EL (cell line): ENCODE measurements around the gene EGFL6.
"Not testable (repeated sequence)": the region's sequence is repeated elsewhere in the genome, so short reads cannot be mapped to it uniquely, and the experiment has no call there.

Source experiments
- DNase-seq: peaks from one replicate; pipeline ENCODE4 v3.0.0-alpha.2; 2016

Gene EGFL6

GRCh38 chrX:13655674-13656073, 86.3 kb downstream of the EGFL6 start:
- DNase-seq = no peak

GRCh38 chrX:13658602-13659001, 89.2 kb downstream of the EGFL6 start:
- DNase-seq = peak; percentile 42

- DNase-seq = peak; percentile 39
Measured at GRCh38 chrX:13659063-13659462, 89.7 kb downstream of the EGFL6 start.

- no peak for DNase-seq
Measured at GRCh38 chrX:13661735-13662288, 92.4 kb downstream of the EGFL6 start.

- peak; percentile 30 for DNase-seq
Measured at GRCh38 chrX:13662355-13662791, 93.0 kb downstream of the EGFL6 start.

GRCh38 chrX:13664020-13664419, 94.6 kb downstream of the EGFL6 start:
- DNase-seq = no peak

GRCh38 chrX:13666836-13667235, 97.4 kb downstream of the EGFL6 start:
- DNase-seq = no peak

GRCh38 chrX:13667919-13668318, 98.5 kb downstream of the EGFL6 start:
- no peak for DNase-seq

- peak; percentile 91 for DNase-seq
Measured at GRCh38 chrX:13669246-13669737, 99.9 kb downstream of the EGFL6 start.

GRCh38 chrX:13669755-13670154, 100.4 kb downstream of the EGFL6 start:
- not testable (repeated sequence) for DNase-seq

GRCh38 chrX:13670197-13670596, 100.8 kb downstream of the EGFL6 start:
- DNase-seq = no peak

- DNase-seq = no peak
Measured at GRCh38 chrX:13673016-13673415, 103.6 kb downstream of the EGFL6 start.

- DNase-seq = no peak
Measured at GRCh38 chrX:13676885-13677284, 107.5 kb downstream of the EGFL6 start.

- not testable (repeated sequence) for DNase-seq
Measured at GRCh38 chrX:13679700-13680099, 110.3 kb downstream of the EGFL6 start.

GRCh38 chrX:13681595-13681994, 112.2 kb downstream of the EGFL6 start:
- DNase-seq = no peak
